Neuronal stem cell (in vitro differentiated cells): ENCODE results near the gene FOSB.

Experiments used
- DNase-seq: peaks from one replicate; pipeline ENCODE4 v3.0.0-alpha.2; 2013; ENCODE audit warnings: low spot score
- H2AFZ ChIP-seq: one replicate; pipeline ENCODE4 v1.6.1; 2013; ENCODE audit warnings: mild to moderate bottlenecking, low read length, inconsistent platforms
- H2AK5ac ChIP-seq: 2 replicates; pipeline ENCODE4 v1.6.1; 2013; ENCODE audit warnings: low read depth, mild to moderate bottlenecking, inconsistent platforms, low read length, moderate library complexity, mixed read lengths
- H2BK120ac ChIP-seq: 2 replicates; pipeline ENCODE4 v1.6.1; 2013; ENCODE audit warnings: low read depth, mild to moderate bottlenecking, inconsistent platforms, low read length, moderate library complexity, mixed read lengths
- H2BK12ac ChIP-seq: one replicate; pipeline ENCODE4 v1.6.1; 2013; ENCODE audit warnings: low read length, inconsistent platforms
- H2BK15ac ChIP-seq: 2 replicates; pipeline ENCODE4 v1.6.1; 2013; ENCODE audit warnings: mild to moderate bottlenecking, low read length, inconsistent platforms, mixed read lengths
- H2BK5ac ChIP-seq: one replicate; pipeline ENCODE4 v1.6.1; 2013; ENCODE audit warnings: inconsistent platforms, mild to moderate bottlenecking, low read length, moderate library complexity
- H3K14ac ChIP-seq: one replicate; pipeline ENCODE4 v1.6.1; 2013; ENCODE audit warnings: low read length, inconsistent platforms
- H3K18ac ChIP-seq: 2 replicates; pipeline ENCODE4 v1.6.1; 2013; ENCODE audit warnings: low read length, inconsistent platforms
- H3K23ac ChIP-seq: 2 replicates; pipeline ENCODE4 v1.6.1; 2013; ENCODE audit warnings: low read depth, mild to moderate bottlenecking, mixed read lengths, low read length, inconsistent platforms; ENCODE audit not compliant: poor library complexity
- H3K27ac ChIP-seq: replicated peaks from 3 replicates; pipeline ENCODE4 v1.5.1; 2013; ENCODE audit warnings: low read length, inconsistent platforms
- H3K27me3 ChIP-seq, 3 experiments: 2 replicates each; pipeline ENCODE4 v1.6.1; 2013; ENCODE audit warnings: low read length in 3 of 3, mild to moderate bottlenecking in 2 of 3, inconsistent platforms in 1 of 3, low read depth in 1 of 3, mixed read lengths in 1 of 3, moderate library complexity in 1 of 3; ENCODE audit not compliant: control insufficient read depth in 3 of 3, insufficient read depth in 3 of 3
- H3K36me3 ChIP-seq, 2 donors: replicated peaks in 1 of 2; 2 replicates each; pipeline ENCODE4 v1.6.1; 2013; ENCODE audit warnings: low read length in 2 of 2; ENCODE audit not compliant: control insufficient read depth in 2 of 2, insufficient read depth in 2 of 2
- H3K4ac ChIP-seq: 2 replicates; pipeline ENCODE4 v1.6.1; 2013; ENCODE audit warnings: inconsistent platforms, mild to moderate bottlenecking, low read length, moderate library complexity
- H3K4me1 ChIP-seq, 2 donors: 1 replicate in 1 of 2; 2 replicates in 1 of 2; pipeline ENCODE4 v1.6.1; 2013; ENCODE audit warnings: low read length in 2 of 2, low read depth in 1 of 2; ENCODE audit not compliant: control insufficient read depth in 2 of 2, insufficient read depth in 1 of 2
- H3K4me2 ChIP-seq: one replicate; pipeline ENCODE4 v1.6.1; 2013; ENCODE audit warnings: mild to moderate bottlenecking, low read length, inconsistent platforms; ENCODE audit not compliant: insufficient read depth, poor library complexity, severe bottlenecking
- H3K4me3 ChIP-seq, 2 donors: 2 replicates each; pipeline ENCODE4 v1.5.1; 2013; ENCODE audit warnings: low read length in 2 of 2, mild to moderate bottlenecking in 2 of 2, inconsistent platforms in 1 of 2, moderate library complexity in 1 of 2
- H3K79me1 ChIP-seq: one replicate; pipeline ENCODE4 v1.6.1; 2013; ENCODE audit warnings: low read depth, mild to moderate bottlenecking, inconsistent platforms, low read length, moderate library complexity
- H3K9ac ChIP-seq: one replicate; pipeline ENCODE4 v1.6.1; 2013; ENCODE audit warnings: mild to moderate bottlenecking, low read depth, low read length, inconsistent platforms; ENCODE audit not compliant: poor library complexity
- H3K9me3 ChIP-seq, 2 donors: replicated peaks in 1 of 2; 2 replicates each; pipeline versions ENCODE3 to v1.6.1; 2013; ENCODE audit warnings: low read length in 2 of 2, mild to moderate bottlenecking in 2 of 2, inconsistent platforms in 1 of 2, low read depth in 1 of 2, mixed read lengths in 1 of 2, moderate library complexity in 1 of 2; ENCODE audit not compliant: control insufficient read depth in 2 of 2, insufficient read depth in 1 of 2
- H4K8ac ChIP-seq: one replicate; pipeline ENCODE4 v1.6.1; 2013; ENCODE audit warnings: low read depth, mild to moderate bottlenecking, inconsistent platforms, low read length, moderate library complexity
- H4K91ac ChIP-seq: one replicate; pipeline ENCODE4 v1.6.1; 2013; ENCODE audit warnings: low read length, low read depth, mild to moderate bottlenecking, inconsistent platforms; ENCODE audit not compliant: poor library complexity
- WGBS, 2 donors: extraction: QIAGEN DNeasy Blood & Tissue Kit; methylation state at CpG; one replicate each; pipeline ENCODE4 v1.1.7; 2013; ENCODE audit warnings: missing lambda C conversion rate in 2 of 2, mixed read lengths in 1 of 2; ENCODE audit not compliant: insufficient read length in 2 of 2, insufficient replicate concordance in 1 of 2; ENCODE audit errors: extremely low coverage in 2 of 2; 5-methylcytosine and 5-hydroxymethylcytosine counted together

The FOSB gene

DNA sequence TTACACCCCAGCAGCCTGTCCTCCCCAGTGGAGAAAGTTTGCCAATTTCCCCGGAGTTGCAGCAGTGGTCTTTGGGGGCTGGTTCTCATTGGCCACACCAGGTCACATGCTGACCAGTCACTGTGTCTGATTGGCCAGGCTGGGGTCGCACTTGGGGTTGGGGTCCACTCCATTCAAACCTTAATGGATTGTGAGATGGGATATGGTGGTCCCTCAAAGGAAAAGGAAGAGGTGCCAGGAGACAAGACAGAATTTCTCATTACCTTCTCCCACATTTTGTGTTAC is 33.9 kb downstream of the FOSB start:
- Histone ChIP-seq H3K23ac (no peak overlapping the region), H2BK12ac (no peak overlapping the region), H2AK5ac (no peak overlapping the region), H3K4me3 (no peak overlapping the region), H4K91ac (no peak overlapping the region), H2BK15ac (no peak overlapping the region), H3K18ac (no peak overlapping the region), H3K27ac (no peak overlapping the region), H2BK120ac (no peak overlapping the region), H3K4me2 (no peak overlapping the region), H3K27me3 (peaks cover 18 to 54% (median 30%) of the 10 kb centered on the region in 3 experiments), H2BK5ac (no peak overlapping the region), H3K4me1 (peaks cover 6 to 19% of the 10 kb centered on the region in 2 donors), H3K79me1 (no peaks in the 10 kb centered on the region), H3K36me3 (no peaks in the 10 kb centered on the region), H3K14ac (no peak overlapping the region), H3K9me3 (no peaks in the 10 kb centered on the region), H3K9ac (no peak overlapping the region), H4K8ac (no peak overlapping the region), H3K4ac (no peak overlapping the region), H2AFZ (no peak overlapping the region)
- no peak for DNase-seq
- no CpG with 5 or more reads among the region's 2 CpGs for WGBS, 2 donors

DNA sequence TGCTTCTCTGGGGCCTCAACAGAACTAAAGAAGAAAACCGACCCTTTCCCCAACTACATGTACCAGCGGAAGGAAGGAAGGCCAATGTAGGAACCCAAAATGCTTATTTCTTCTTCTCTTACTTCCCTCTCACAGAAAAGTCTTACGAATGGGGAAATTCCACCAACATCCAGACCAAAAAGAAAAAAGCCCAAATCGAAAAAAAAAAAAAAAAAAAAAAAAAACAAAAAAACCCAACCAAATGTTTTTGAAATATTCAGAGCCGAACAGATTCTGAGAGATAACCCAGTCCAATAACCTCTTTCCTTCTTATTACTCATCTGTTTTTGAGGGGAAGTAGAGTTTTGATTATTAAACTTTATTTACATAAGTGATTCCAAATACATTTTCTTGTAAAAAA is 34.3 kb downstream of the FOSB start:
- H3K18ac ChIP-seq: no peak overlapping the region
- no peak for DNase-seq
- H3K27me3 ChIP-seq: peaks cover 18 to 54% (median 30%) of the 10 kb centered on the region in 3 experiments
- H2AFZ ChIP-seq: no peak overlapping the region
- no peak overlapping the region for H4K8ac ChIP-seq
- no peak overlapping the region for H3K14ac ChIP-seq
- H2BK120ac ChIP-seq: no peak overlapping the region
- no peak overlapping the region for H3K9ac ChIP-seq
- no peaks in the 10 kb centered on the region for H3K36me3 ChIP-seq
- no peak overlapping the region for H3K27ac ChIP-seq
- H4K91ac ChIP-seq: no peak overlapping the region
- no peak overlapping the region for H3K4me2 ChIP-seq
- no peak overlapping the region for H2BK5ac ChIP-seq
- H3K4me3 ChIP-seq: no peak overlapping the region
- H3K23ac ChIP-seq: no peak overlapping the region
- no peak overlapping the region for H2BK12ac ChIP-seq
- no peaks in the 10 kb centered on the region for H3K9me3 ChIP-seq
- no peak overlapping the region for H2AK5ac ChIP-seq
- peaks cover 5 to 18% of the 10 kb centered on the region in 2 donors for H3K4me1 ChIP-seq
- H3K4ac ChIP-seq: no peak overlapping the region
- no peaks in the 10 kb centered on the region for H3K79me1 ChIP-seq
- no CpG with 5 or more reads among the region's 5 CpGs for WGBS, 2 donors
- H2BK15ac ChIP-seq: no peak overlapping the region

DNA sequence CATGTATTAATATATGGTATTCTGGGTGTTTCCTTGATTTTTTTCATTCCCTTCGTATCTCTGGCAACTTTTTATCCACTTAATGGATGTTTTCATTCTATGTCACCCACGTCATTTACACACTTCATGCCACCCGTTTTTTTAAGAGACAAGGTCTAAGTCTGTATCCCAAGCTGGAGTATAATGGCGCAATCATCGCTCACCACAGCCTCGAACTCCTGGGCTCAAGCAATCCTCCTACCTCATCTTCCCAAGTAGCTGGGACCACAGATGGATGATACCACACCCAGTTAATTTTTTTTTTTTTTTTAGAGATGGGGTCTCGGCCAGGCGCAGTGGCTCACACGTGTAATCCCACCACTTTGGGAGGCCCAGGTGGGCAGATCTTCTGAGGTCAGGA is 36.1 kb downstream of the FOSB start:
- Histone ChIP-seq H3K9me3 (no peaks in the 10 kb centered on the region), H2AFZ (no peak overlapping the region), H3K4ac (no peak overlapping the region), H3K27ac (no peak overlapping the region), H3K4me2 (no peak overlapping the region), H4K8ac (no peak overlapping the region), H3K79me1 (peaks cover 7% of the 10 kb centered on the region), H3K4me3 (no peak overlapping the region), H3K36me3 (no peaks in the 10 kb centered on the region), H2BK120ac (no peak overlapping the region), H3K27me3 (peaks cover 9 to 40% (median 13%) of the 10 kb centered on the region in 3 experiments), H3K4me1 (peaks cover 8 to 10% of the 10 kb centered on the region in 2 donors), H3K18ac (no peak overlapping the region), H3K9ac (no peak overlapping the region), H2BK12ac (no peak overlapping the region), H4K91ac (no peak overlapping the region), H2AK5ac (no peak overlapping the region), H2BK5ac (no peak overlapping the region), H3K23ac (no peak overlapping the region), H2BK15ac (no peak overlapping the region), H3K14ac (no peak overlapping the region)
- WGBS, 2 donors: no CpG with 5 or more reads among the region's 9 CpGs
- DNase-seq: no peak

DNA sequence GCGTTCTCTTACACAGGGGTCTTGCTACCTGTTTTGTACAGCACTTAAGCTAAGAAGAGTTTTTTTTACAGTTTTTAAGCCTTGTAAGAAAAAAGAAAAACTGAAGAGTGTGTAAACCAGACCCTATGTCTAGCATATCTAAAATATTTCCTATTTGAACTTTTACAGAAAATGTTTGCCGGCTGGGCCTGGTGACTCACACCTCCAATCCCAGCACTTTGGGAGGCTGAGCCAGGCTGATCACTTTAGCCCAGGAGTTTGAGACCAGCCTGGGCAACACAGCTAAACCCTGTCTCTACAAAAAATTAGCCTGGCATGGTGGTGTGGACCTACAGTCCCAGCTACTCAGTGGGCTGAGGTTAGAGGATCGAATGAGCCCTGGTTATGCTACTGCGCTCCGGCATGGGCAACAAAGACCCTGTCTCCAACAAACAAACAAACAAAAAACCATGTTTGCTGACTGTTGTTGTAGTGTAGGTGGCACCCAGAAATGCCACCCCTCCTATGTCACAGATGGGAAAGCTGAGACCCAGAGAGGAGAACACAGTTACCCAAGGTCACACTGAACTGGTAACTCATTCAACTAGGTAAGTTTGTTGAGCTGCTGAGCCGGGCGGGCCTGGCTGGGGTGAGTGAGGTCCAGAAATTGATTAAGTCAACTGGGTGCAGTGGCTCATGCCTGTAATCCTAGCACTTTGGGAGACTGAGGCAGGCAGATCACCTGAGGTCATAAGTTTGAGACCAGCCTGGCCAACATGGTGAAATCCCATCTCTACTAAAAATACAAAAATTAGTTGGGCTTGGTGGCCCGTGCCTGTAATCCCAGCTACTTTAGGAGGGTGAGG is 37.6 kb downstream of the FOSB start:
- peaks cover 8% of the 10 kb centered on the region for H3K79me1 ChIP-seq
- H3K4me3 ChIP-seq: no peak overlapping the region
- peak overlapping the region; percentile 20 for H2AK5ac ChIP-seq
- H3K4me2 ChIP-seq: no peak overlapping the region
- H3K27me3 ChIP-seq: peaks cover 0 to 26% (median under 1%) of the 10 kb centered on the region in 3 experiments
- H3K18ac ChIP-seq: no peak overlapping the region
- no peak overlapping the region for H3K4ac ChIP-seq
- no peak overlapping the region for H2BK12ac ChIP-seq
- DNase-seq: no peak
- no peaks in the 10 kb centered on the region for H3K9me3 ChIP-seq
- peak overlapping the region; percentile 43 for H4K8ac ChIP-seq
- no peak overlapping the region for H2BK5ac ChIP-seq
- no peak overlapping the region for H2BK120ac ChIP-seq
- peak overlapping the region; percentile 4 for H2BK15ac ChIP-seq
- no peak overlapping the region for H3K9ac ChIP-seq
- no peak overlapping the region for H3K23ac ChIP-seq
- no peaks in the 10 kb centered on the region for H3K36me3 ChIP-seq
- H3K4me1 ChIP-seq: peaks cover 5 to 18% of the 10 kb centered on the region in 2 donors
- no CpG with 5 or more reads among the region's 8 CpGs for WGBS, 2 donors
- no peak overlapping the region for H3K14ac ChIP-seq
- H2AFZ ChIP-seq: no peak overlapping the region
- no peak overlapping the region for H4K91ac ChIP-seq
- no peak overlapping the region for H3K27ac ChIP-seq
